Stimulated activated CD4-positive, alpha-beta T cell treated with anti-CD3 and anti-CD28 coated beads, TNF-alpha, amount 100 ng/mL, for 48 hours (primary cell): ENCODE data around the gene PAPPA.

Experiments used
- DNase-seq, 3 donors: peaks; one replicate each; pipeline ENCODE4 v3.0.0-alpha.2; 2020; ENCODE audit warnings: low read depth in 3 of 3

PAPPA gene

DNA sequence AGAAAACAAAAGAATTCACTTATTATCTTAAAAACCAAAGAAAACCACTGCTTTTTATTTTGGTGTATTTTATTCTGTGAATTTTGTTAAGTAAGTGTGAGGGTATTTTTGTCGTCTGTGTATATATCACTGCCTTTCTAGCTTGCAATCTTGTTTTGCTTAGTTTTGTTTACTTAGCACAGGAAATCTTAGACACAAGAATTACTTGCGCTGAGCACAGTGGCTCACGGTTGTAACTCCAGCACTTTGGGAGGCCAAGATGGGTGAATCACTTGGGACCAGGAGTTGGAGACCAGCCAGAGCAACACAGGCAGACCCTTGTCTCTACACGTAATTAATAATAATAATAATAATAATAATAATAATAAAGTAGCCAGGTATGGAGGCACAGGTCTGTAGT is 230.3 kb downstream of the PAPPA start:
- DNase-seq, result no peak

DNA sequence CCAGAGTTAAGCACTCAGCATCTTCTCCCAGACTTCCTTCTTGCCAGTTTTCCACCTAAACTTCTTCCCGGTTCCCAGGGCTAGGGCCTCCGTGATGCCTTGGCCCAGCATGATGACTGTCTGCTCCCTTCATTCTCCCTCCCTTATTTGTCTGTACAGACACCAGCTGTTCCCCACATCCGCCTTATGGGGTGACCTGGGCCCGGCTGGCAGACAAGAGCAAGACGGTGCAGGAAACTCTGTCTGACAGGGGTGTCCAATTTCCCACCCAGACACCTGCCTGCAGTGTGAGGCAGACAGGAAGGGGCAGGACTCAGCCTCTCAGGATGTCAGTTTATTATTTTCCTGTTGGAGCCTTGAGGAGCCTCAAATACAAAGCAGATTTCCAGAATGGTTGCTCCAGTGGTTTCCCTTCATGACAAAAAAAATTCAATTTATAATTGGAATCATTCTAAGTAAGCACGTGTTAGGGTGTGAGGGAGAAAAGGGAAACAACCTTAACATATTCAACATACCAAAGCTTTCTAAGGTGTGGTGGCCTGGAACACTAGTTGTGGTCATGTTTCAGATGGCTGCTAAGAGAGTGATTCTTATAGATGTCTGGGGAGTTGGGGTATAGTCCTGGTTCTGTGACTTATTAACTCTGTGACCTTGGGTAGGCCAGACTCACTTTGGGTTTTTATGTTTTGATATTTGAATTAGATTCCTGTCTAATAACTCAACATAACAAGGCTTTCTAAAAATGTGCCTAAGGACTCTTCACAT is 234.5 kb downstream of the PAPPA start:
- DNase-seq, result no peak

DNA sequence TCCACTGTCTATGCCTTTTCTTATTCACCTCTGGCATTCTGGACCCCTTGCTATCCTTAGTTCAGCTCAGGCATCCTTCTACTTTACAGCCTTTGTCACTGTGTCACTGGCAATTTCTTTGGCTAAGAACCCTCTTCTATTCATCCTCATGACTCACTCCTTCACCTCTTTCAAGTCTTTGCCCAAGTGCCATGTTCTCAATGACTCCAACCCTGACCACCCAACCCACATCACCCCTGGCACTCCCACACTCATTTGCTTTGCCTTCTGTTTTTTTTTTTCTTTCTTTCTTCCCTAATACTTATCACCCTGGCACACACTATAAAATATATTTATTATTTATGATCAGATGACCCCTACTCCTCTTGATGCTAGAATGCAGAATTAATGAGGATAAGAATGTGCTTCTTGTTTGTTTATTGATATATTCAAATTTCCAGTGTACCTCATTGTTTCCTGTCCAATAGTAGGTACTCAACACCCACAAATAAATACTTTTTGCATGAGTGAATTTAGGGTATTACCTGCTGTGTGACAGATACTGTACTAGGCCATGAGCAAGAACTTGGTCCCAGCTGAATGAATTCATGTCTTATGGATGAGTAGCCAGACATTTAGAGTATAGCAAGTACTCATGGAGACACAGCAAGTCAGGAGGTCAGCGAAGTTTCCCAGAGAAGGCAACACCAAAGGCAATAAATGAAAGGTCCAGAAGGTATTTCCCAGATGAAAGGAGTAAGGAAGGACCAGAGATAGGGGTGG is 236.1 kb downstream of the PAPPA start:
- DNase-seq, result no peak

GRCh38 chr9:116390303-116391228 is 237.0 kb downstream of the PAPPA start:
- DNase-seq, result no peak

- DNase-seq, result no peak
These were observed 237.8 kb downstream of the PAPPA start for GRCh38 chr9:116391306-116391900.

- no peak for DNase-seq
These were observed 239.6 kb downstream of the PAPPA start for GRCh38 chr9:116393198-116393597.

DNA sequence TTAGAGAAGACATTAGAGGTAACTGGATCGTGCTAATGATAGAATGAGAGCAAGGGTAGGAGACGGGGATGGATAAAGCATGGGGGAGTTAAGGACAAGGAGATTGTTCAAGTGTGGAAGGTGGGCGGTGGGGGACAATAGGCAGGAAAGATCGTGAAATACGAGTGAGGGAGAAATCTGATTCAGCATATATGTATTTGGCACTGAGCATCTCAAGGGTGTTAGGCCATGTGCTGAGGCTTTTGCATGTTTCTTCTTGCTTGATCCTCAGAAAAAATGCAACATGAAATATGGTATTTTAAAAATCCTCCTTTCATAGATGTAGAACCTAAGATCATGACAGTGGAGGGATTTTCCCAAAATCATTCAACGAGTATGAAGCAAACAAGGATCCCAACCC is 240.5 kb downstream of the PAPPA start:
- DNase-seq, result no peak

- no peak for DNase-seq
These were observed 241.5 kb downstream of the PAPPA start for GRCh38 chr9:116394894-116395698.

DNA sequence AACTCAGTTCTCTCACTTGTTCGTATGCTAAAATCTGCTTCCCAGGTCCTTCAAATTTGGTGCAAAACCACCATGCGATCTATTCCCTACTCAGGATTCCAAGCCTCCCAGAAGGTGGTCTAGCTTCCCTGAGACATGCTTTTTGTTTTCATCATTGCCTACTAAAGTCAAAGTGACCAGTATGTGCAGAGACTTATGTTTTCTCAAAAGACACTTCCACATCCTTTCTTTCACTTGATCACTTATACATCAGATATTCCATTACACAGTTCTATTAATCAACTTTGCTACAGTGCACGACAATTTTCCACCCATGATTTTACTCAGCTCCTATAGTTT is 242.1 kb downstream of the PAPPA start:
- no peak for DNase-seq

DNA sequence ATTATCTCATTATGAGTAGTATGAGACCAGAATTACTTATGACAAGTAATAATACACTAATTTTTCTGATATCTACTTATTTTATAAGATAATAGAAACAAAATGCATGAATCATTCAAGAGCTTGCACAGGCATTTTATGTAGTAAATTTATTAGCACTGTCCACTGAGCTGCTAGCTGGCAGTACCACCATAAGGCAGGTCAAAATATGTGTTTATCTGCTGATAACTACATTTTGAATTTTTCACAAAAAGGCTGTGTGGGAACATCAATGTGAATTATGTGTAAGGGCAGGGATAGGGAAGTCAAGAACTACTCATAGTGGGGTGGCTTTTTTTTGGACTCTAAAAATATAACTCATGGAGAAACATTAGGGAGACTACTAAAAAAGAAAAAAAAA is 249.6 kb downstream of the PAPPA start:
- no peak for DNase-seq

DNA sequence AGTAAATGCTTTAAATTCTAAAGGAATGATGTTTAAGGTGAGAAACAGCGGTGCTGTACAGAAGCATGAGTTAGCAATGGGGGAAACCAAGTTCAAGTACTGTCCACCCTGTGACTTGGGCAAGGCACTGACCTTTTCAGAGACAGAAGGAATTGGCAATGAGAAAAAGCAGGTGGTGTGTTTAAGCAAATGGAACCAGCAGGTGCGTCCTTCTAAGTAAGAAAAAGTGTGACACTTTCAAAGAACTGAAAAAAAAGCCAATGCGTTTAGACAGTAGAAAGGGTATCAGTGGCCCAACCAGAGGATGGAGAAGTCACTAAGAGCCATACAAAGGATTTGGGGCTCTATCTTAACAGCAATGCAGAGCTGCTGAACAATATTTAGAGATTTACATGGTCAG is 250.6 kb downstream of the PAPPA start:
- no peak for DNase-seq

DNA sequence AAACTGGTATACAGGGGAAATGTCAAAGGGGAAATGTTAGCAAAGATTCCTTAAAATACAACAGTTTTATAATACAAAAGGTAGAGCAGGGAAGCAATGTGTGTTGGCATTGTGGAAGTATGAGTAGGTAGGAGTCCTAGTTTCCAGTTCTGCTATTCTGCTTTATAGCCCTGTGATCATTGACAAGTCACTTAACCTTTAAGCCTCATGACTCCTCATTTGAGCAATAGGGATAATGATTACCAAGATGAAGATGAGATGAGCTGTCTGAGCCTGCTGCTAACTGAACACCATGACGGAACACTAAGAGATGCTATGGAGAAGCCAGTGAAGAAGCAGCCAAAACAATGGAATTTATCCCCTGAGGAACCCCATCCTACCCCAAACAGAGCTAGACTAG is 251.7 kb downstream of the PAPPA start:
- no peak for DNase-seq

DNA sequence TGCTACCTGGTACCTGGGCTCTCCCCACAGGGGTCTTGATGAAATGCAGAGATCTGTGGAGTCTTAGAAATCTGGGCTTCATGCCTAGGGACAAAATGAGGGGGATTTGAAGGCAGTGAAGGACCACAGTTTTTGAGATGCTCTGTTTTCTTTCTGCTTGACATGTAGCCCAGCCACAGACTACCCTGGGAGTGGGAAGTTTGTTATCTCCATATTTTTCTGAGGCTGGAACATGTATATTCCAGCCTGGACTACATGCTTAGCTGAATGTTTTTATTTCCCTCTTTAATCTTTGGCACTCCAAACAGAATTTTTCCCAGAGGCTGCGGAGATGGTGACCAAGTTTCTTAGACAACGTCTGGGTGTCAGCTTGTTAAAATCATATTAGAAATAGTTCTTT is 252.9 kb downstream of the PAPPA start:
- no peak for DNase-seq

DNA sequence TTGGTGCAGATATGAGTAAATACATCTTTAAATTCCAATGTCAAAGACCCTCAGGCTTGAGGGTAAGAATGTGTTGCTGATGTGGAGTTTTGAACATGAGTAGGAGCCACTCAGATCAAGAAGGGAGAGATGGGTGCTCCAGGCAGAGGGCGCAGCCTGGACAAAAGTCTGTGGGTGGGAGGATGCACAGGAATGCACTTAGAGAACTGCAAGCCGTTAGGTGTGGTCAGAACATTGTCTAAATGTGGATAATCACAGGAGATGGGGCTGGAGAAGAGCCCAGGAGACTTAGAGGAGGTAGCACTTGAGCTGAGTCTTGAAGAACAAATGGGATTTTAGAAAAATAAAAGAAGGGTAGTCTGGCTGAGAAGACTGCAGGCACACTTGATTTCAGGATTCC is 255.5 kb downstream of the PAPPA start:
- no peak for DNase-seq

DNA sequence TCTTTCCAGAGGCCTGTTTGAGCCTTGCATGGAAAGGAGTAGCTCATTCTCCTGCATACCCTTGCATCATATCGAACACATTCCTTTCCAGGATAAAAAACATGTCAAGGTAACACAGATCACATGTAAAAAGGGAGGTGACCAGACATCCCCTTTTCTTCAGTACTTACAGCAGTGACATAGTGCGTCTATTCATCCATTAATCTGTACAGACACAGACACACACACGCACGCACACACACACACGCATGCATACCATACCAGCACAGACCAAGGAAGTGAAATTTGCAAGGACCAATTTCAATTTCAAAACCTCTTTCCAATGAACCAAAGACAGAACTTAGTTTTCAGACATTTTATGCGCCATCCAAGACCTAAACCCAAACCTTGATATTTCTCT is 256.0 kb downstream of the PAPPA start:
- DNase-seq, result no peak

- DNase-seq, result no peak
These were observed 257.9 kb downstream of the PAPPA start for GRCh38 chr9:116411506-116411905.

GRCh38 chr9:116414374-116414773 is 260.8 kb downstream of the PAPPA start:
- no peak for DNase-seq

DNA sequence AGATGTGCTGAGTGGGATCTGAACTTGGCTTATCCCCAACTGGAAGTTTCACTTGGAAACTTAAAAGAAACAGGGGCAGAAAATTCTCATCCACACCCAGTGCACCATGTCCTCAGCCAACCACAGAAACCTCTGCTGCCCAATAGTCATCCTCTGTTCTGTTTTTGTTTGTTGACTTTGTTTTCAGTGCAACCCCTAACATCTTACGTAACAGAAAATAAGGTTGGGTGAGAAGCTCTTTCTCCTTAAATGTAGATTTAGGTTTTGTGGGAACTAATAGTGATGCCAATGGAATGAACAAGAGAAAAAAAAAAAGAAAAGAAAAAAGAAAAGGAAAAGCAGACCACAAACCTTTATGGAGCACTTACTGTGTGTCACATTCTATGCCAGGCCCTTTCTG is 262.8 kb downstream of the PAPPA start:
- DNase-seq, result no peak

DNA sequence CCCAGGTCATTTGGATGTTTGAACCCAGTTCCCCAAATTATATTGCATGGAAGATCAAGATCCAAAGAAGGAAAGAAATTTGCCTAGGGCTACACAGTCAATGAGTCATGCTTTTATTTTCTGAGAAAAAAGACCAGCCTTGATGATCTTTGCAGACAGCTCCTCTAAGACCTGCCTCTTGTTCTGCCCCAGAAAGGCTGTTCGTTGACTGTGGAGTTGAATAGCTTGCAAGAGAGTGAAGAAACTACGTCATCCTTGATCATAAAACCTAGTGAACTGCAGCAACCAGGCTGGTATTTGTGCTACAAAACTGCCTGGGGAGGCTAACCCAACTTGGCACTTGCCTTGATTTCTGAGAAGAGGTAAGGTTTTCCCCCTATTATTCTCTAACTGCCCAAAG is 263.9 kb downstream of the PAPPA start:
- no peak for DNase-seq

DNA sequence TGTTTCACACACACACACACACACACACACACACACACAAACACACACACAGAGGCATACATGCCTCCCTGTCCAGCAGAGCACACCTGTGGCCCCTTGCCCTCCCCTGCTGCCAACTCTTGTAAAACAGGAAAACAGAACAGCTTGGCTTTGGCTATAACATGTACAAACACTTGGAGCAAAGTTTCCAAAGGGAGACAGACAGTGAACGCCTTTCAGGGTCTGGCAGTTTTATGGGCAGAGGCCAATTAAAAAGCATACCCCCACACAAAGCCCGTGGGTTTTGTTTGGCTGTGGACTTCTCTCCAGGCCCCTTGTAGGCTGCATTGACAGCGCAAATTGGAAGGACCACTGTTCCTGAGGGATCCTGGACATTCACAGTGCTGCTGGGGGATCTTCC is 265.6 kb downstream of the PAPPA start:
- DNase-seq, result no peak

DNA sequence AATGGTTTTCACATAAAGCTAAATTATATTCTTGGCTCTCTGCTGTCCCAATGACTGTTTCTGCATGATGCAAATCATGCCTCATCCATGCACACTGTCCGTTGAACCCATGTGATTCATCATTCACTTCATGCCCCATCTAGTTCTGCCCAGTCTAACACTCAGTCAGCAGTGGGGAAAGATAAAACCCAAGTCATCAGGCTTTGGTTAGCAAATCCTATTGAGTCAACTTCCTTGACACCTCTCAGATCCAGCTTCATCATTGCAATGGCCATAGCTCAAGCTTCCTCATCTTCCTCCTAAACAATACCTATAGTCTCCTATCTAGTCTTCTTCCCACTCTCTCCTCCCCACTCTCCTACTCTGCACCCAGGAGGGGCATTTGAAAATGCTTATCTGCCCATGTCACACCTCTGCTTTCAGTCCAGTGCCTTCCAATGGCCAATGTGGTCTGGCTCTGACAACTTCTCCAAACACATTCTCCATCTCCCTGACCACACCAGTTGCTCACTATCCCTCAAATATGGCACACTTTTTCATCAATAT is 267.5 kb downstream of the PAPPA start:
- no peak for DNase-seq
